GM21515 (cell line): Measurements from ENCODE around the gene TRAPPC12.
"Not testable (repeated sequence)": the region's sequence is repeated elsewhere in the genome, so short reads cannot be mapped to it uniquely, and the experiment has no call there.

Experiments
- ATAC-seq: cut with Tn5 transposase; IDR thresholded peaks from one replicate; pipeline ENCODE4 v1.9.1; 2021; ENCODE audit not compliant: unreplicated experiment

The TRAPPC12 gene

GRCh38 chr2:3379647-3380534 lies at the start of gene TRAPPC12:
Gene TRAPPC12, plus strand, starts transcription at chr2:3379694. Its CDS starts 7,930 bp downstream, at chr2:3387624.
- peak; percentile 76 for ATAC-seq

- ATAC-seq = no peak
These were observed 47.4 kb upstream of the TRAPPC12 start for GRCh38 chr2:3332133-3332532.

GRCh38 chr2:3334392-3335345 lies 44.8 kb upstream of the TRAPPC12 start:
- no peak for ATAC-seq

- no peak for ATAC-seq
These were observed 42.6 kb upstream of the TRAPPC12 start for GRCh38 chr2:3336844-3337243.

- no peak for ATAC-seq
These were observed 41.2 kb upstream of the TRAPPC12 start for GRCh38 chr2:3338340-3338739.

GRCh38 chr2:3340144-3340543 lies 39.4 kb upstream of the TRAPPC12 start:
- no peak for ATAC-seq

- no peak for ATAC-seq
These were observed 38.2 kb upstream of the TRAPPC12 start for GRCh38 chr2:3341336-3341735.

- ATAC-seq = no peak
These were observed 37.2 kb upstream of the TRAPPC12 start for GRCh38 chr2:3342324-3342723.

- ATAC-seq = no peak
These were observed 36.5 kb upstream of the TRAPPC12 start for GRCh38 chr2:3343012-3343411.

GRCh38 chr2:3344897-3345296 lies 34.6 kb upstream of the TRAPPC12 start:
- no peak for ATAC-seq

GRCh38 chr2:3345621-3346020 lies 33.9 kb upstream of the TRAPPC12 start:
- no peak for ATAC-seq

GRCh38 chr2:3348767-3349166 lies 30.7 kb upstream of the TRAPPC12 start:
- ATAC-seq = no peak

GRCh38 chr2:3349211-3349693 lies 30.2 kb upstream of the TRAPPC12 start:
- ATAC-seq = no peak

GRCh38 chr2:3354986-3355385 lies 24.5 kb upstream of the TRAPPC12 start:
- ATAC-seq = no peak

GRCh38 chr2:3355951-3356569 lies 23.4 kb upstream of the TRAPPC12 start:
- ATAC-seq = no peak

GRCh38 chr2:3356799-3357198 lies 22.7 kb upstream of the TRAPPC12 start:
- ATAC-seq = no peak

GRCh38 chr2:3357446-3357845 lies 22.0 kb upstream of the TRAPPC12 start:
- ATAC-seq = not testable (repeated sequence)

- no peak for ATAC-seq
These were observed 21.6 kb upstream of the TRAPPC12 start for GRCh38 chr2:3357926-3358325.

- no peak for ATAC-seq
These were observed 17.7 kb upstream of the TRAPPC12 start for GRCh38 chr2:3361518-3362389.

- ATAC-seq = no peak
These were observed 14.3 kb upstream of the TRAPPC12 start for GRCh38 chr2:3365219-3365618.
